ENCODE results near the gene FBF1.
"Not testable (repeated sequence)": the region's sequence is repeated elsewhere in the genome, so short reads cannot be mapped to it uniquely, and the experiment has no call there.

FBF1 gene

GRCh38 chr17:75891605-75892555 lies 49.0 kb downstream of the FBF1 start:
- no peak for TF ChIP-seq CTCF (conservative IDR thresholded peaks at IDR 0.05; ENCODE audit: control insufficient read depth, insufficient read depth, low read depth, low read length)
- DNase-seq (ENCODE audit: low read depth): no peak
- H3K4me3 ChIP-seq (ENCODE audit: control insufficient read depth, low read depth, low read length): no peak overlapping the region

- TF ChIP-seq CTCF (conservative IDR thresholded peaks at IDR 0.05; ENCODE audit: control insufficient read depth, insufficient read depth, low read depth, low read length): no peak
- no peak for DNase-seq (ENCODE audit: low read depth)
These were observed 49.7 kb downstream of the FBF1 start for GRCh38 chr17:75891022-75891604.

GRCh38 chr17:75889454-75889853 lies 51.4 kb downstream of the FBF1 start:
- no peak for DNase-seq (ENCODE audit: low read depth)

More at GRCh38 chr17:75891022-75891604, 49.7 kb downstream of the FBF1 start:
- H3K4me3 ChIP-seq (ENCODE audit: control insufficient read depth, low read depth, low read length): no peak overlapping the region

GRCh38 chr17:75888484-75888883 lies 52.4 kb downstream of the FBF1 start:
- TF ChIP-seq CTCF (conservative IDR thresholded peaks at IDR 0.05; ENCODE audit: control insufficient read depth, insufficient read depth, low read depth, low read length): no peak
- no peak for DNase-seq (ENCODE audit: low read depth)

More at GRCh38 chr17:75889454-75889853, 51.4 kb downstream of the FBF1 start:
- TF ChIP-seq CTCF (conservative IDR thresholded peaks at IDR 0.05; ENCODE audit: control insufficient read depth, insufficient read depth, low read depth, low read length): no peak
- H3K4me3 ChIP-seq (ENCODE audit: control insufficient read depth, low read depth, low read length): no peak overlapping the region

GRCh38 chr17:75885860-75886259 lies 55.0 kb downstream of the FBF1 start:
- H3K4me3 ChIP-seq (ENCODE audit: control insufficient read depth, low read depth, low read length): not testable (repeated sequence)
- peak; percentile 19 for DNase-seq (ENCODE audit: low read depth)

More at GRCh38 chr17:75888484-75888883, 52.4 kb downstream of the FBF1 start:
- no peak overlapping the region for H3K4me3 ChIP-seq (ENCODE audit: control insufficient read depth, low read depth, low read length)

- no peak for DNase-seq (ENCODE audit: low read depth)
- H3K4me3 ChIP-seq (ENCODE audit: control insufficient read depth, low read depth, low read length): no peak overlapping the region
- TF ChIP-seq CTCF (conservative IDR thresholded peaks at IDR 0.05; ENCODE audit: control insufficient read depth, insufficient read depth, low read depth, low read length): no peak
These were observed 55.4 kb downstream of the FBF1 start for GRCh38 chr17:75885431-75885830.

Data from fibroblast of mammary gland (primary cell).